HepG2 (cell line): ENCODE measurements around the gene VTI1B. TPM values are rescaled to one million over a fixed set of nuclear protein-coding genes. Genes with fewer than 3 reads are reported as not detected.
A peak's percentile ranks its signal among the peaks of the same experiment; 100 is the strongest.

Source experiments
- CHCHD3 ChIP-seq: sonication (generic); formaldehyde crosslinking; IDR thresholded peaks from 2 replicates; pipeline ENCODE4 v1.8.0; 2022; ENCODE audit warnings: mild to moderate bottlenecking, missing genetic modification reagents, moderate library complexity
- CTCF ChIP-seq: sonication (generic); formaldehyde crosslinking; IDR thresholded peaks from 2 replicates; pipeline ENCODE4 v1.5.0; 2020; ENCODE audit warnings: mild to moderate bottlenecking, missing genetic modification reagents, moderate library complexity
- DMAP1 ChIP-seq: IDR thresholded peaks from 2 replicates; pipeline ENCODE4 v1.6.1; 2016
- FLYWCH1 ChIP-seq: sonication (generic); formaldehyde crosslinking; IDR thresholded peaks from 2 replicates; pipeline ENCODE4 v1.8.1; 2023; ENCODE audit warnings: mild to moderate bottlenecking, missing genetic modification reagents
- HNF4A ChIP-seq: sonication (generic); formaldehyde crosslinking; IDR thresholded peaks from 2 replicates; pipeline ENCODE4 v1.4.0; 2020; ENCODE audit warnings: missing genetic modification reagents
- ISL2 ChIP-seq: sonication (generic); formaldehyde crosslinking; IDR thresholded peaks from 2 replicates; pipeline ENCODE4 v1.5.0; 2020; ENCODE audit warnings: missing genetic modification reagents
- KDM5B ChIP-seq: sonication (generic); formaldehyde crosslinking; IDR thresholded peaks from 2 replicates; pipeline ENCODE4 v1.4.0; 2020; ENCODE audit warnings: missing genetic modification reagents, mild to moderate bottlenecking, borderline replicate concordance
- NR3C1 ChIP-seq: sonication (generic); formaldehyde crosslinking; IDR thresholded peaks from 2 replicates; pipeline ENCODE4 v1.4.0; 2020; ENCODE audit warnings: missing genetic modification reagents
- RAD51 ChIP-seq: fragments of 450-650 bp; IDR thresholded peaks from 2 replicates; pipeline ENCODE4 v1.6.1; 2016; ENCODE audit warnings: borderline replicate concordance
- SAFB2 ChIP-seq: sonication (generic); formaldehyde crosslinking; IDR thresholded peaks from 2 replicates; pipeline ENCODE4 v1.5.1; 2020; ENCODE audit warnings: missing genetic modification reagents, low read depth, mild to moderate bottlenecking, borderline replicate concordance
- SYNCRIP ChIP-seq: fragments of 200-400 bp; formaldehyde crosslinking; IDR thresholded peaks from 2 replicates; pipeline ENCODE4 v1.6.1; 2018; ENCODE audit warnings: mild to moderate bottlenecking, low read depth, low read length; ENCODE audit not compliant: insufficient read depth
- TFE3 ChIP-seq: IDR thresholded peaks from 2 replicates; pipeline ENCODE4 v1.6.1; 2016
- THAP8 ChIP-seq: sonication (generic); formaldehyde crosslinking; IDR thresholded peaks from 2 replicates; pipeline ENCODE4 v1.5.1; 2020; ENCODE audit warnings: missing genetic modification reagents, mild to moderate bottlenecking, borderline replicate concordance
- ZGPAT ChIP-seq: IDR thresholded peaks from 2 replicates; pipeline ENCODE4 v1.6.1; 2016; ENCODE audit warnings: mild to moderate bottlenecking
- ZKSCAN5 ChIP-seq: sonication (generic); formaldehyde crosslinking; IDR thresholded peaks from 2 replicates; pipeline ENCODE4 v1.5.1; 2020; ENCODE audit warnings: mild to moderate bottlenecking, missing genetic modification reagents
- ZNF101 ChIP-seq: sonication (generic); formaldehyde crosslinking; IDR thresholded peaks from 2 replicates; pipeline ENCODE4 v1.4.0; 2020; ENCODE audit warnings: mild to moderate bottlenecking, low read depth, missing genetic modification reagents, borderline replicate concordance
- ZNF251 ChIP-seq: sonication (generic); formaldehyde crosslinking; IDR thresholded peaks from 2 replicates; pipeline ENCODE4 v1.9.0; 2021; ENCODE audit warnings: mild to moderate bottlenecking, missing genetic modification reagents
- ZNF317 ChIP-seq: sonication (generic); formaldehyde crosslinking; IDR thresholded peaks from 2 replicates; pipeline ENCODE4 v1.5.0; 2020; ENCODE audit warnings: mild to moderate bottlenecking, missing genetic modification reagents
- ZNF768 ChIP-seq: sonication (generic); formaldehyde crosslinking; IDR thresholded peaks from 2 replicates; pipeline ENCODE4 v1.4.0; 2020; ENCODE audit warnings: missing genetic modification reagents
- ZSCAN25 ChIP-seq: sonication (generic); formaldehyde crosslinking; IDR thresholded peaks from 2 replicates; pipeline ENCODE4 v1.8.0; 2022; ENCODE audit warnings: mild to moderate bottlenecking, missing genetic modification reagents
- ZSCAN5A ChIP-seq: sonication (generic); formaldehyde crosslinking; IDR thresholded peaks from 2 replicates; pipeline ENCODE4 v1.8.0; 2022; ENCODE audit warnings: mild to moderate bottlenecking, missing genetic modification reagents, borderline replicate concordance
- polyA plus RNA-seq, 8 experiments: library from polyadenylated mRNA; depleted of rRNA in 3 of 8; stranded (reverse) in 7 of 8; unstranded in 1 of 8; fragments of >200 nt; fragmentation: Illumina TruSeq in 4 of 8; extraction: Trizol in 4 of 8; gene quantifications; 2 replicates each; pipeline versions ENCODE4 v1.2.1 to v1.2.3, GENCODE V29; 2011 to 2016; ENCODE audit warnings: low read depth in 4 of 8, missing spikeins in 1 of 8, mixed read lengths in 1 of 8; ENCODE audit not compliant: insufficient read depth in 1 of 8
- total RNA-seq, 5 experiments: library from RNA; depleted of rRNA; stranded (reverse); fragments of >200 nt; fragmentation: Illumina TruSeq; extraction: Trizol; gene quantifications; 2 replicates each; pipeline ENCODE4 v1.2.3, GENCODE V29; 2016; ENCODE audit warnings: low read depth in 1 of 5
- TF ChIP-seq, protein P1 (sequence below): fragments of 450-650 bp; IDR thresholded peaks from 2 replicates; pipeline ENCODE4 v1.6.1; 2016
- TF ChIP-seq, protein P2 (sequence below): IDR thresholded peaks from 2 replicates; pipeline ENCODE4 v1.6.1; 2012; ENCODE audit warnings: inconsistent platforms

The VTI1B gene
- total and polyA plus RNA-seq, 2 of the 13 experiments (the other 11 are each of a cell fraction or from before 2014, with no cell fraction given): 39.0 to 103 TPM

- TF ChIP-seq TFE3 (CRISPR knock-in tag) (no peak), CTCF (CRISPR knock-in tag) (peak; percentile 85), ZNF251 (CRISPR knock-in tag) (no peak), ZNF768 (CRISPR knock-in tag) (no peak), NR3C1 (CRISPR knock-in tag) (no peak), SAFB2 (CRISPR knock-in tag) (no peak), ZNF101 (CRISPR knock-in tag) (no peak), ZSCAN25 (no peak), ZNF317 (CRISPR knock-in tag) (no peak), RAD51 (no peak), ZSCAN5A (CRISPR knock-in tag) (no peak), ZKSCAN5 (no peak), KDM5B (CRISPR knock-in tag) (no peak), THAP8 (CRISPR knock-in tag) (no peak), HNF4A (CRISPR knock-in tag) (no peak), SYNCRIP (no peak), ISL2 (CRISPR knock-in tag) (no peak), FLYWCH1 (no peak), DMAP1 (CRISPR knock-in tag) (no peak), ZGPAT (0 out of 2 replicates have a peak, but pooled peaks have one; percentile 29), CHCHD3 (no peak)
- TF ChIP-seq, protein P1, sequence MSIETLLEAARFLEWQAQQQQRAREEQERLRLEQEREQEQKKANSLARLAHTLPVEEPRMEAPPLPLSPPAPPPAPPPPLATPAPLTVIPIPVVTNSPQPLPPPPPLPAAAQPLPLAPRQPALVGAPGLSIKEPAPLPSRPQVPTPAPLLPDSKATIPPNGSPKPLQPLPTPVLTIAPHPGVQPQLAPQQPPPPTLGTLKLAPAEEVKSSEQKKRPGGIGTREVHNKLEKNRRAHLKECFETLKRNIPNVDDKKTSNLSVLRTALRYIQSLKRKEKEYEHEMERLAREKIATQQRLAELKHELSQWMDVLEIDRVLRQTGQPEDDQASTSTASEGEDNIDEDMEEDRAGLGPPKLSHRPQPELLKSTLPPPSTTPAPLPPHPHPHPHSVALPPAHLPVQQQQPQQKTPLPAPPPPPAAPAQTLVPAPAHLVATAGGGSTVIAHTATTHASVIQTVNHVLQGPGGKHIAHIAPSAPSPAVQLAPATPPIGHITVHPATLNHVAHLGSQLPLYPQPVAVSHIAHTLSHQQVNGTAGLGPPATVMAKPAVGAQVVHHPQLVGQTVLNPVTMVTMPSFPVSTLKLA: no peak
- TF ChIP-seq, protein P2, sequence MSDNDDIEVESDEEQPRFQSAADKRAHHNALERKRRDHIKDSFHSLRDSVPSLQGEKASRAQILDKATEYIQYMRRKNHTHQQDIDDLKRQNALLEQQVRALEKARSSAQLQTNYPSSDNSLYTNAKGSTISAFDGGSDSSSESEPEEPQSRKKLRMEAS: no peak
These were observed 30.2 kb upstream of the VTI1B start (continued) for GRCh38 chr14:67704484-67705089.
